ENCODE measurements around the gene MLXIPL.
"Not testable (repeated sequence)": the region's sequence is repeated elsewhere in the genome, so short reads cannot be mapped to it uniquely, and the experiment has no call there.

The MLXIPL gene

GRCh38 chr7:73646785-73647724 is 22.7 kb upstream of the MLXIPL start:
- DNase-seq (ENCODE audit: low spot score): no peak

GRCh38 chr7:73645643-73646174 is 21.4 kb upstream of the MLXIPL start:
- no peak for DNase-seq (ENCODE audit: low spot score)

- DNase-seq (ENCODE audit: low spot score): no peak
Observed at GRCh38 chr7:73644688-73645286, 20.5 kb upstream of the MLXIPL start.

GRCh38 chr7:73642834-73643233 is 18.5 kb upstream of the MLXIPL start:
- no peak for DNase-seq (ENCODE audit: low spot score)

GRCh38 chr7:73638911-73639310 is 14.6 kb upstream of the MLXIPL start:
- no peak for DNase-seq (ENCODE audit: low spot score)

- DNase-seq (ENCODE audit: low spot score): no peak
Observed at GRCh38 chr7:73635428-73636200, 11.3 kb upstream of the MLXIPL start.

- no peak for DNase-seq (ENCODE audit: low spot score)
Observed at GRCh38 chr7:73633844-73634243, 9.5 kb upstream of the MLXIPL start.

GRCh38 chr7:73633323-73633722 is 9.0 kb upstream of the MLXIPL start:
- DNase-seq (ENCODE audit: low spot score): no peak

GRCh38 chr7:73631558-73631957 is 7.2 kb upstream of the MLXIPL start:
- no peak for DNase-seq (ENCODE audit: low spot score)

GRCh38 chr7:73628504-73628903 is 4.2 kb upstream of the MLXIPL start:
- DNase-seq (ENCODE audit: low spot score): no peak

GRCh38 chr7:73626814-73627213 is 2.5 kb upstream of the MLXIPL start:
- DNase-seq (ENCODE audit: low spot score): no peak

GRCh38 chr7:73625276-73625675 is 954 bp upstream of the MLXIPL start:
- no peak for DNase-seq (ENCODE audit: low spot score)

- no peak for DNase-seq (ENCODE audit: low spot score)
Observed at GRCh38 chr7:73624669-73625001, 313 bp upstream of the MLXIPL start.

GRCh38 chr7:73622909-73623797 is 1.2 kb downstream of the MLXIPL start:
- peak; percentile 48 for DNase-seq (ENCODE audit: low spot score)

GRCh38 chr7:73622527-73622908 is 1.8 kb downstream of the MLXIPL start:
- no peak for DNase-seq (ENCODE audit: low spot score)

- DNase-seq (ENCODE audit: low spot score): no peak
Observed at GRCh38 chr7:73621168-73622063, 2.9 kb downstream of the MLXIPL start.

- not testable (repeated sequence) for DNase-seq (ENCODE audit: low spot score)
Observed at GRCh38 chr7:73619394-73619793, 4.9 kb downstream of the MLXIPL start.

GRCh38 chr7:73618538-73618937 is 5.8 kb downstream of the MLXIPL start:
- no peak for DNase-seq (ENCODE audit: low spot score)

- not testable (repeated sequence) for DNase-seq (ENCODE audit: low spot score)
Observed at GRCh38 chr7:73617520-73617919, 6.8 kb downstream of the MLXIPL start.

GRCh38 chr7:73615886-73616285 is 8.4 kb downstream of the MLXIPL start:
- no peak for DNase-seq (ENCODE audit: low spot score)
